A673 (cell line): Measurements from ENCODE around the gene C19orf47.

Source experiments
- CTCF ChIP-seq: fragments of 300-800, 200-600 bp; sonication (generic); conservative IDR thresholded peaks from 2 replicates; pipeline ENCODE4 v1.5.1; 2017; ENCODE audit warnings: low read depth, mild to moderate bottlenecking, antibody characterized with exemption, low read length, moderate library complexity, mixed read lengths
- EZH2 ChIP-seq: fragments of 200-600 bp; sonication (generic); IDR thresholded peaks from 2 replicates; pipeline ENCODE4 v1.6.1; 2017; ENCODE audit warnings: borderline replicate concordance, low read depth, mild to moderate bottlenecking, mixed read lengths, antibody characterized with exemption, low read length; ENCODE audit not compliant: poor library complexity, severe bottlenecking

GRCh38 chr19:40335101-40335500 lies 13.1 kb downstream of the C19orf47 start:
- TF ChIP-seq EZH2 (no peak), CTCF (no peak)
